ENCODE data around the gene GUCD1.

GRCh38 chr22:24512043-24512442 lies 42.9 kb downstream of the GUCD1 start:
- no peak for TF ChIP-seq CTCF (IDR thresholded peaks at IDR 0.05 in 2 of 3, conservative IDR thresholded peaks at IDR 0.05 in 1 of 3; ENCODE audit: borderline replicate concordance in 1 of 3, insufficient read depth in 1 of 3, low read depth in 2 of 3, low read length in 2 of 3)
- no peak for TF ChIP-seq SIN3A (IDR thresholded peaks at IDR 0.05; ENCODE audit: low read depth)
- TF ChIP-seq ZNF274 (IDR thresholded peaks at IDR 0.05; ENCODE audit: low read depth, low read length), result no peak
- no peak for TF ChIP-seq POLR2A (IDR thresholded peaks at IDR 0.05; ENCODE audit: borderline replicate concordance, extremely low read depth, insufficient read depth, insufficient read length)
- TF ChIP-seq EZH2 (IDR thresholded peaks at IDR 0.05), result no peak
- TF ChIP-seq REST (IDR thresholded peaks at IDR 0.05; ENCODE audit: low read depth), result no peak
- TF ChIP-seq JUND (IDR thresholded peaks at IDR 0.05), result no peak
- TF ChIP-seq SP1 (IDR thresholded peaks at IDR 0.05; ENCODE audit: low read depth), result no peak
